ENCODE results near the gene DHX58. TPM values are rescaled to one million over a fixed set of nuclear protein-coding genes. Genes with fewer than 3 reads are reported as not detected.
A peak's percentile ranks its signal among the peaks of the same experiment; 100 is the strongest.

DHX58 gene
- total RNA-seq, 2 experiments from 2014 or later = 33.5 to 35.6 TPM

DNA sequence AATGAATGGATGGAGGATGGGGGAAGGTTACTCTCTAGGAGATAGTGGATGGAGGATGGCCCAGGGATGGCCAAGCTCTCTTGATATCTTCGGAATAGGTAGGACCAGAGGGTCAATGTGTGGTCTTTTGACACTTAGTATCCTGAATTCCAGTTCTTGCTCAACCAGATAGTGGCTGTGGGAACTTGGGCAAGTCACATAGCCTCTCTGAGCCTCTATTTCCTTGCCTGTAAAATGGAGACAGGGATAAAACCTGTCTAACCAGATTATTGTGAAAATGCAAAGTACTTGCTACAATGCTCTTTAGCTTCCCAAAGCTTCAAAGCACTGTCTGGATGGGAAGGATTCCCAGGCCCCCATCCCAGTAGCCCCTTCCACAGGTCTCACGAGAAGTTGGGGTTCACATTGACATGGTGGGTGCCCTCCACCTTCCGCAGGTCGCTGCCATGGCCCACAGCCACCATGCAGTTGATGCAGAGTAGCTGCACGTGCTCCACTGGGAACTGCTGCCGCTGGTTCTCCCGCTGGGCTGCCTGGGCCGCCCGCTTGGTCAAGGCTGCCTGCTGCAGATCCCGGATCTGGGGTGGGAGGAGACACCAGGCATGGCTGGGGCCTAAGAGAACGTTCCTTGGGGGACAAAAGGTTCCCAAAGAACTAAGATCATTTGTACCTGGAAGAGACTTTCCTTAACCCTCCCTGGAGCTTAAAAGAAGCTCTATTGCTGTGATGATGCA lies 9.1 kb downstream of the DHX58 start:
- DNase-seq (no peak), ATAC-seq (ENCODE audit: poor library complexity) (no peak)
- H3K27ac ChIP-seq (ENCODE audit: low read depth in 1 of 2, low read length in 2 of 2) = no peak overlapping the region
- H3K9me3 ChIP-seq (ENCODE audit: control insufficient read depth in 1 of 2, insufficient read depth in 1 of 2, low read length in 2 of 2) = no peaks in the 10 kb centered on the region
- intact Hi-C loops (cut with DNase I, micrococcal nuclease) = no loop called here
- TF ChIP-seq CTCF (IDR thresholded peaks at IDR 0.05) = no peak
- H3K36me3 ChIP-seq (ENCODE audit: insufficient read depth, low read length) = peaks cover 28% of the 10 kb centered on the region
- no peaks in the 10 kb centered on the region for H3K27me3 ChIP-seq (ENCODE audit: control insufficient read depth in 1 of 2, insufficient read depth in 2 of 2, low read length in 2 of 2)
- peaks cover 9% of the 10 kb centered on the region for H3K4me1 Mint-ChIP-seq (ENCODE audit: low read depth)
- ChIA-PET CTCF (no interaction called here), POLR2A (interaction anchor here (2.6 kb wide), 1 partner anchor 9 kb away, joined by 8 read pairs; the partner anchor contains the start of gene DHX58)
- no peaks in the 10 kb centered on the region for H3K27me3 Mint-ChIP-seq
- H3K9me3 Mint-ChIP-seq = no peaks in the 10 kb centered on the region
- peaks cover 20% of the 10 kb centered on the region for H3K4me1 ChIP-seq (ENCODE audit: insufficient read depth, low read length)
- H3K27ac Mint-ChIP-seq = no peak overlapping the region
- H3K4me3 ChIP-seq (ENCODE audit: low read length) = no peak overlapping the region
- no peak overlapping the region for H3K4me3 Mint-ChIP-seq
- H3K36me3 Mint-ChIP-seq (ENCODE audit: low read depth) = no peaks in the 10 kb centered on the region

DNA sequence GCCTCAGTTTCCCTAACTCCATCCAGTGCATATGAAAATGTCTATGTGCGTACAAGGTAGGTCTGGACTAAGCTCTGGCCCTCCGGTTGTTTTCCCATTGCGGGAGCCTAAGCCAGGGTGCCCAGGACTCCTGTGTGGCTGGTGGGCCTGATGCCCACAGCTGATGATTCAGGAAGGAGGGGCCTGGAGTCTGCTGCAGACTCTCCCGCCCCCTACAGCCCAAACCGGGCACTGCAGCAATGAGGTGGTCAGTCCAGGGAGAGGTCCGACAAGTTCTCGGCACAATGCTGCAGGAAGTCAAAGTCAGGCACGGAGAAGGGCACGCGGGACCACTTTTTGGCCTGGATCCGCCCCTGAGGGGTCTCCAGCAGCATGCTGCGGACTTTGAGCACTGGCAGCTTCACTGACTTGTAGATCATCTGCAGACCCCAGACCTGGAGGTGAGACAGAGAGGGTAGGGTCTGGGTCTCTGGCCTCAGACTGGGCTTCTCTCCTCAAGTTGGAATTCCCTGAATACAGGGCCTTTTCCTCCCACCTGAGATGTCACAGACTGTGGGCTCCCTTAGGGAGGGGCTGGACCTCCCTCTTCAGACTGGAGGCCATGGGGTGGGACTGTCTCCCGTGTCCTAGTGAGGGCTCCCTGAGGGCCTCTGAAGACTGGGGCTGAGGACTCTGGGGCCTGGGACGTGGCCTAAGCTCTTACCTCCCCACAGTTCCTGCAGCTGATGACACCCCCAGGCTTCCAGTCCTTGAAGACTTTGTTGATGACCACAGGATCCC lies 10.8 kb downstream of the DHX58 start:
- Histone ChIP-seq H3K27ac (ENCODE audit: low read depth in 1 of 2, low read length in 2 of 2) (no peak overlapping the region), H3K4me1 (ENCODE audit: insufficient read depth, low read length) (peaks cover 13% of the 10 kb centered on the region), H3K9me3 (ENCODE audit: control insufficient read depth in 1 of 2, insufficient read depth in 1 of 2, low read length in 2 of 2) (no peaks in the 10 kb centered on the region), H3K27me3 (ENCODE audit: control insufficient read depth in 1 of 2, insufficient read depth in 2 of 2, low read length in 2 of 2) (peaks cover 5 to 10% of the 10 kb centered on the region in 2 experiments), H3K36me3 (ENCODE audit: insufficient read depth, low read length) (peaks cover 22% of the 10 kb centered on the region), H3K4me3 (ENCODE audit: low read length) (no peak overlapping the region)
- Mint-ChIP-seq H3K27me3 (peaks cover 11% of the 10 kb centered on the region), H3K36me3 (ENCODE audit: low read depth) (no peaks in the 10 kb centered on the region), H3K9me3 (no peaks in the 10 kb centered on the region), H3K4me1 (ENCODE audit: low read depth) (no peaks in the 10 kb centered on the region), H3K27ac (no peak overlapping the region), H3K4me3 (no peak overlapping the region)
- POLR2A ChIA-PET = interaction anchor here (2.6 kb wide), 1 partner anchor 11 kb away, joined by 8 read pairs; the partner anchor contains the start of gene DHX58
- TF ChIP-seq CTCF (IDR thresholded peaks at IDR 0.05) = peak; percentile 80
- CTCF ChIA-PET = interaction anchor here (0.6 to 1.2 kb wide), 14 partner anchors 9 to 286 kb away, joined by 3 to 11 read pairs (median 4); partner anchors contain the start of genes DHX58 and NKIRAS2
- ATAC-seq (ENCODE audit: poor library complexity) = peak; percentile 58
- intact Hi-C loops (cut with DNase I, micrococcal nuclease) = no loop called here
- DNase-seq = peak; percentile 35 to 72 (median 51)

DNA sequence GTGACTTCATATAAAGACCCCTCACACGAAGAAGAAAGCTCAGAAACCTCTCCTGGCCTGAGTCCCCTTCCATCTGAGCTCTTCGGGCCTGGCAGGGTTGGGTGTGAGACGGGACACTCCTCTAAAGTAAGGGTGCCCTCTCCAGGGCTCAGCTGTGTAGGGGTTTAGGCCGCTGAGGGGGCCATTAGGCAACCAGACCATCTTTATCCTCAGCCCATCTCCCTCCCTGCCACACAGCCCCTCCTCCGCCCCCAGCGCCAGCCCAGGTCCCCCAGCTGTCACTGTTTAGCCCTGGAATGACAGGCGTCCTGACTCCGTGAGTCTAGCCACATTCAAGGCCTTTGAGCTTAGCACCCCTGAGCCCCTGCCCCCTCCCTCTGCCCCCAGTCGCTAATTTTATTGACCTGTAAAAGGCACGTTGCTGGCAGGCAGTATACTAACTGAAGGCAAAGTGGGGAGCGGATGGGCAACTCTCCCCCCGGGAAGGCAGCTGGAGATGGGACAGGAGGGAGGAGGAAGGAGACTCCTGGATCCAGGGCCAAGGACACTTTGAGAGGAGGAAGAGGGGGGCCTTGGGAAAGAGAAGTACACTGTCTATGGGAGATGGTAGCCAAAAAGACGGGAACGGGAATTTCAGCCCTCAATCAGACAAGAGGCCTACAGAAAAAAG lies 13.6 kb downstream of the DHX58 start:
- Mint-ChIP-seq H3K36me3 (ENCODE audit: low read depth) (no peaks in the 10 kb centered on the region), H3K27ac (no peak overlapping the region), H3K9me3 (no peaks in the 10 kb centered on the region), H3K4me1 (ENCODE audit: low read depth) (no peaks in the 10 kb centered on the region), H3K4me3 (no peak overlapping the region), H3K27me3 (peaks cover 30% of the 10 kb centered on the region)
- DNase-seq (no peak), ATAC-seq (ENCODE audit: poor library complexity) (peak; percentile 12)
- intact Hi-C loops (cut with DNase I, micrococcal nuclease) = no loop called here
- ChIA-PET POLR2A (interaction anchor here (1.4 kb wide), 2 partner anchors 14 to 16 kb away, joined by 3 to 4 read pairs; partner anchors contain the start of gene DHX58), CTCF (no interaction called here)
- Histone ChIP-seq H3K4me3 (ENCODE audit: low read length) (no peak overlapping the region), H3K27ac (ENCODE audit: low read depth in 1 of 2, low read length in 2 of 2) (no peak overlapping the region), H3K4me1 (ENCODE audit: insufficient read depth, low read length) (peaks cover 13% of the 10 kb centered on the region), H3K36me3 (ENCODE audit: insufficient read depth, low read length) (peaks cover 6% of the 10 kb centered on the region), H3K9me3 (ENCODE audit: control insufficient read depth in 1 of 2, insufficient read depth in 1 of 2, low read length in 2 of 2) (no peaks in the 10 kb centered on the region), H3K27me3 (ENCODE audit: control insufficient read depth in 1 of 2, insufficient read depth in 2 of 2, low read length in 2 of 2) (peaks cover 10 to 11% of the 10 kb centered on the region in 2 experiments)
- TF ChIP-seq CTCF (IDR thresholded peaks at IDR 0.05) = no peak
